Psoas muscle (tissue), 8 donors: Measurements from ENCODE around the gene UQCRFS1. TPM values are rescaled to one million over a fixed set of nuclear protein-coding genes. Genes with fewer than 3 reads are reported as not detected.

ENCODE experiments used
- ATAC-seq, 4 donors: fragments of 200-7000 bp; cut with Tn5 transposase; one replicate each; pipeline ENCODE4 v1.9.1; 2020; ENCODE audit warnings: moderate library complexity in 3 of 4, mild to moderate bottlenecking in 2 of 4
- DNase-seq, 2 donors: peaks; one replicate each; pipeline ENCODE4 v3.0.0-alpha.2; 2020
- H3K27ac ChIP-seq: fragments of 200-600 bp; one replicate; pipeline ENCODE4 v1.8.0; 2022
- H3K27me3 ChIP-seq, 3 donors: fragments of 200-600 bp in 1 of 3; one replicate each; pipeline versions ENCODE4 v1.6.1 to v1.8.0; 2013 to 2022; ENCODE audit warnings: low read length in 2 of 3, mild to moderate bottlenecking in 2 of 3, moderate library complexity in 1 of 3; ENCODE audit not compliant: insufficient read depth in 3 of 3
- H3K36me3 ChIP-seq, 2 donors: fragments of 200-600 bp in 1 of 2; one replicate each; pipeline versions ENCODE4 v1.6.1 to v1.8.0; 2013 to 2022; ENCODE audit warnings: low read depth in 1 of 2, mild to moderate bottlenecking in 1 of 2, moderate library complexity in 1 of 2; ENCODE audit not compliant: insufficient read depth in 1 of 2
- H3K4me1 ChIP-seq: fragments of 200-600 bp; one replicate; pipeline ENCODE4 v1.8.0; 2022
- H3K4me3 ChIP-seq: fragments of 200-600 bp; one replicate; pipeline ENCODE4 v1.8.0; 2022; ENCODE audit warnings: mild to moderate bottlenecking
- H3K9me3 ChIP-seq: fragments of 200-600 bp; one replicate; pipeline ENCODE4 v1.8.0; 2022
- CTCF ChIP-seq: fragments of 200-600 bp; IDR thresholded peaks from one replicate; pipeline ENCODE4 v1.8.0; 2022; ENCODE audit warnings: antibody characterized with exemption
- WGBS, 3 donors: extraction: QIAGEN DNeasy Blood & Tissue Kit; methylation state at CpG; one replicate each; pipeline versions ENCODE4 v1.1.6 to v1.1.7; 2013; 5-methylcytosine and 5-hydroxymethylcytosine counted together
- intact Hi-C, 2 donors: fragments of 100-400 bp; cut with DNase I; formaldehyde crosslinking; loops; one replicate each; pipeline versions ENCODE4 v1.11.0 to v1.14.2; 2022
- polyA plus RNA-seq, 3 donors: library from polyadenylated mRNA; stranded (reverse); fragments of 200-250 nt; gene quantifications; one replicate each; pipeline ENCODE4 v1.2.3, GENCODE V29; 2013
- total RNA-seq, 4 donors: library from RNA; stranded (reverse); fragmentation: NEBNext Ultra II Directional in 2 of 4; extraction: Animal tissue kit (Norgen Biotek cat#: 25700) in 2 of 4; gene quantifications; one replicate each; pipeline versions ENCODE4 v1.2.1 to v1.2.4, GENCODE V29; 2021 to 2023
- donor health status: healthy with polysubstance abuse.
- donor health status: DM: no; HTN: no; CAD: no; lungs with moderate emphysema.
- donor health status: Bipolar disorder and iron deficiency.
- donor health status: healthy.
- donor health status: DM: yes; HTN: yes; CAD: no.
- donor health status: DM: no; HTN: no; CAD: no.
- donor health status: DM: no; HTN: no; CAD: no.
- donor health status: DM: yes; HTN: yes; CAD: no.

The UQCRFS1 gene
- total and polyA plus RNA-seq, 7 donors: 102 to 208 (median 108) TPM

GRCh38 chr19:29162694-29163093 is 50.3 kb downstream of the UQCRFS1 start:
- H3K4me1 ChIP-seq: no peaks in the 10 kb centered on the region
- 17 to 24% (median 21%) methylated on average over 3 of the region's 3 CpGs for WGBS, 3 donors
- no peaks in the 10 kb centered on the region for H3K9me3 ChIP-seq
- ATAC-seq (no peak), DNase-seq (no peak)
- H3K27ac ChIP-seq: no peak overlapping the region
- no peaks in the 10 kb centered on the region for H3K36me3 ChIP-seq
- TF ChIP-seq CTCF: no peak
- H3K4me3 ChIP-seq: no peak overlapping the region
- H3K27me3 ChIP-seq: no peaks in the 10 kb centered on the region
- intact Hi-C loops: no loop called here

GRCh38 chr19:29155683-29156082 is 57.3 kb downstream of the UQCRFS1 start:
- Histone ChIP-seq H3K27me3 (no peaks in the 10 kb centered on the region), H3K4me1 (no peaks in the 10 kb centered on the region), H3K27ac (no peak overlapping the region), H3K4me3 (no peak overlapping the region), H3K36me3 (no peaks in the 10 kb centered on the region), H3K9me3 (peaks cover 5% of the 10 kb centered on the region)
- WGBS, 3 donors: 81 to 84% (median 84%) methylated on average over 2 of the region's 2 CpGs
- intact Hi-C loops: no loop called here
- no peak for ATAC-seq
- no peak for TF ChIP-seq CTCF
- DNase-seq: no peak
